OCI-LY7 (cell line): ENCODE data around the gene RFNG. TPM values are rescaled to one million over a fixed set of nuclear protein-coding genes. Genes with fewer than 3 reads are reported as not detected.

Source experiments
- BruUV-seq: library from RNA; stranded (reverse); fragments of 400-500 nt; replicated peaks from 2 replicates; lab custom pipeline; 2021; lab: Mats Ljungman, UMichigan
- CTCF ChIA-PET: fragments of 300-600 bp; sonication (Branson Sonifier 250); formaldehyde crosslinking; loops from one replicate; lab custom pipeline; 2022; ENCODE audit warnings: antibody characterized with exemption; ENCODE audit not compliant: unreplicated experiment; lab: Charles Lee
- POLR2A ChIA-PET: fragments of 300-600 bp; sonication (Branson Sonifier 250); formaldehyde crosslinking; loops from one replicate; lab custom pipeline; 2022; ENCODE audit warnings: antibody characterized with exemption; lab: Charles Lee
- DNase-seq: peaks from one replicate; pipeline ENCODE4 v3.0.0-alpha.2; 2015; ENCODE audit warnings: low spot score
- H2AFZ ChIP-seq: fragments of 200-600 bp; sonication (generic), shearing (Covaris generic); 2 replicates; pipeline ENCODE4 v1.6.1; 2014; ENCODE audit warnings: mild to moderate bottlenecking, antibody characterized with exemption, low read length, moderate library complexity
- H3K27ac ChIP-seq: fragments of 200-600 bp; sonication (generic); 2 replicates; pipeline ENCODE4 v1.5.1; 2014; ENCODE audit warnings: mixed run types, low read depth, mild to moderate bottlenecking, moderate library complexity, low read length, inconsistent platforms; ENCODE audit not compliant: poor library complexity, severe bottlenecking
- H3K36me3 ChIP-seq: fragments of 200-600 bp; sonication (generic); 2 replicates; pipeline ENCODE4 v1.6.1; 2014; ENCODE audit warnings: mild to moderate bottlenecking, antibody characterized with exemption, low read length, moderate library complexity, mixed read lengths; ENCODE audit not compliant: insufficient read depth
- H3K4me1 ChIP-seq: fragments of 200-600 bp; sonication (generic); 2 replicates; pipeline ENCODE4 v1.5.1; 2014; ENCODE audit warnings: mild to moderate bottlenecking, low read length; ENCODE audit not compliant: insufficient read depth, poor library complexity, severe bottlenecking
- H3K4me2 ChIP-seq: fragments of 200-600 bp; sonication (generic); 2 replicates; pipeline ENCODE4 v1.6.1; 2014; ENCODE audit warnings: mild to moderate bottlenecking, low read length
- H3K4me3 ChIP-seq: fragments of 200-600 bp; sonication (generic); 2 replicates; pipeline ENCODE4 v1.5.1; 2014; ENCODE audit warnings: mild to moderate bottlenecking, low read depth, low read length; ENCODE audit not compliant: poor library complexity, severe bottlenecking
- H3K79me2 ChIP-seq: fragments of 200-600 bp; sonication (generic); 2 replicates; pipeline ENCODE4 v1.6.1; 2016; ENCODE audit warnings: low read depth, mild to moderate bottlenecking, low read length, moderate library complexity, mixed read lengths; ENCODE audit not compliant: insufficient read depth
- H3K9me2 ChIP-seq: fragments of 200-600 bp; sonication (generic); 2 replicates; pipeline ENCODE4 v1.6.1; 2016; ENCODE audit warnings: mild to moderate bottlenecking, low read length, mixed read lengths; ENCODE audit not compliant: insufficient read depth
- H3K9me3 ChIP-seq: fragments of 200-600 bp; sonication (generic); 2 replicates; pipeline ENCODE4 v1.6.1; 2014; ENCODE audit warnings: mild to moderate bottlenecking, mixed run types, low read length, mixed read lengths
- H4K20me1 ChIP-seq: fragments of 200-600 bp; sonication (generic); 2 replicates; pipeline ENCODE4 v1.6.1; 2014; ENCODE audit warnings: mild to moderate bottlenecking, antibody characterized with exemption, low read length, moderate library complexity, mixed read lengths; ENCODE audit not compliant: insufficient read depth
- CTCF ChIP-seq: fragments of 200-600 bp; sonication (generic); conservative IDR thresholded peaks from 2 replicates; pipeline ENCODE4 v1.5.1; 2014; ENCODE audit warnings: mild to moderate bottlenecking, antibody characterized with exemption, low read length, moderate library complexity, mixed read lengths
- EZH2phosphoT487 ChIP-seq: fragments of 200-600 bp; sonication (generic); IDR thresholded peaks from 2 replicates; pipeline ENCODE4 v1.6.1; 2018; ENCODE audit warnings: low read depth, borderline replicate concordance, mild to moderate bottlenecking, mixed run types, antibody characterized with exemption, low read length, moderate library complexity, mixed read lengths
- intact Hi-C: fragments of 100-400 bp; cut with micrococcal nuclease; formaldehyde crosslinking; loops from one replicate; pipeline ENCODE4 v1.10.0; 2022; ENCODE audit not compliant: unreplicated experiment
- total RNA-seq, 2 experiments: library from RNA; depleted of rRNA in 1 of 2; stranded (reverse); fragments of >200 nt in 1 of 2; shearing (Covaris generic) in 1 of 2; gene quantifications; 2 replicates each; pipeline ENCODE4 v1.2.3, GENCODE V29; 2014 to 2022

RFNG gene
- total RNA-seq, 2 experiments from 2014 or later = 47.3 to 59.4 TPM

GRCh38 chr17:82003411-82004381 lies 47.9 kb downstream of the RFNG start:
- no peak overlapping the region for H3K4me3 ChIP-seq
- no TSS peak for BruUV-seq
- no peaks in the 10 kb centered on the region for H3K9me3 ChIP-seq
- intact Hi-C loops = no loop called here
- POLR2A ChIA-PET = interaction anchor here (0.6 kb wide), 2 partner anchors 54 to 61 kb away, joined by 3 to 4 read pairs; no protein-coding TSS in a partner anchor
- H3K79me2 ChIP-seq = no peaks in the 10 kb centered on the region
- no peak overlapping the region for H3K4me2 ChIP-seq
- H3K36me3 ChIP-seq = no peaks in the 10 kb centered on the region
- H3K4me1 ChIP-seq = no peaks in the 10 kb centered on the region
- no peak for TF ChIP-seq CTCF
- H4K20me1 ChIP-seq = no peaks in the 10 kb centered on the region
- DNase-seq = no peak
- H3K9me2 ChIP-seq = no peaks in the 10 kb centered on the region
- CTCF ChIA-PET = interaction anchor here (0.6 kb wide), 1 partner anchor 8 kb away, joined by 4 read pairs; no protein-coding TSS in a partner anchor
- H2AFZ ChIP-seq = no peak overlapping the region
- H3K27ac ChIP-seq = no peak overlapping the region

GRCh38 chr17:82001571-82002056 lies 50.0 kb downstream of the RFNG start:
- intact Hi-C loops = no loop called here
- CTCF ChIA-PET = no interaction called here
- H3K27ac ChIP-seq = no peak overlapping the region

More at GRCh38 chr17:82001571-82002056, 50.0 kb downstream of the RFNG start:
- TF ChIP-seq EZH2phosphoT487 (no peak), CTCF (no peak)
- Histone ChIP-seq H3K9me2 (no peaks in the 10 kb centered on the region), H3K4me2 (no peak overlapping the region), H2AFZ (no peak overlapping the region), H3K36me3 (peaks cover 5% of the 10 kb centered on the region; the same call in 1 of the 2 replicates), H3K79me2 (no peaks in the 10 kb centered on the region), H3K9me3 (no peaks in the 10 kb centered on the region), H3K4me1 (no peaks in the 10 kb centered on the region), H3K4me3 (no peak overlapping the region), H4K20me1 (no peaks in the 10 kb centered on the region)
- POLR2A ChIA-PET = no interaction called here
- BruUV-seq = no TSS peak
- no peak for DNase-seq
